Uterus (tissue), 2 donors: Measurements from ENCODE around the gene AK4.

Source experiments
- CTCF ChIP-seq, 4 experiments: fragments of 200-600 bp in 2 of 4; fragments of 450-650 bp in 2 of 4; sonication (generic) in 2 of 4; IDR thresholded peaks; one replicate each; pipeline ENCODE4 v1.5.1; 2016 to 2019; ENCODE audit warnings: antibody characterized with exemption in 4 of 4, mild to moderate bottlenecking in 2 of 4, moderate library complexity in 1 of 4
- POLR2A ChIP-seq, 2 donors: fragments of 450-650 bp; IDR thresholded peaks; one replicate each; pipeline ENCODE4 v1.6.1; 2016; ENCODE audit warnings: antibody characterized with exemption in 2 of 2, mild to moderate bottlenecking in 1 of 2, moderate library complexity in 1 of 2

GRCh38 chr1:65267683-65268082 lies 119.7 kb downstream of the AK4 start:
- TF ChIP-seq POLR2A (IDR thresholded peaks at IDR 0.05) = no peak
- TF ChIP-seq CTCF (IDR thresholded peaks at IDR 0.05) = no peak
